Stimulated activated CD4-positive, alpha-beta T cell treated with anti-CD3 and anti-CD28 coated beads, Interleukin-4, amount 100 ng/mL, for 1 hour (primary cell): Measurements from ENCODE around the gene JAKMIP1.

ENCODE experiments used
- DNase-seq: peaks from one replicate; pipeline ENCODE4 v3.0.0-alpha.2; 2020

JAKMIP1 gene

GRCh38 chr4:6177587-6178197 lies 22.7 kb downstream of the JAKMIP1 start:
- DNase-seq: peak; percentile 11

- no peak for DNase-seq
Measured at GRCh38 chr4:6175426-6175825, 24.9 kb downstream of the JAKMIP1 start.

GRCh38 chr4:6172927-6173200 lies 27.5 kb downstream of the JAKMIP1 start:
- DNase-seq: no peak

- DNase-seq: no peak
Measured at GRCh38 chr4:6172093-6172926, 28.0 kb downstream of the JAKMIP1 start.

- DNase-seq: no peak
Measured at GRCh38 chr4:6169239-6169638, 31.1 kb downstream of the JAKMIP1 start.

GRCh38 chr4:6165766-6166165 lies 34.6 kb downstream of the JAKMIP1 start:
- DNase-seq: no peak

GRCh38 chr4:6162885-6163284 lies 37.5 kb downstream of the JAKMIP1 start:
- no peak for DNase-seq

- DNase-seq: no peak
Measured at GRCh38 chr4:6161921-6162464, 38.4 kb downstream of the JAKMIP1 start.

- DNase-seq: no peak
Measured at GRCh38 chr4:6160536-6160935, 39.8 kb downstream of the JAKMIP1 start.

GRCh38 chr4:6157926-6158325 lies 42.4 kb downstream of the JAKMIP1 start:
- no peak for DNase-seq

- no peak for DNase-seq
Measured at GRCh38 chr4:6155996-6156750, 44.2 kb downstream of the JAKMIP1 start.

GRCh38 chr4:6154875-6155274 lies 45.5 kb downstream of the JAKMIP1 start:
- no peak for DNase-seq

- no peak for DNase-seq
Measured at GRCh38 chr4:6153874-6154273, 46.5 kb downstream of the JAKMIP1 start.

- no peak for DNase-seq
Measured at GRCh38 chr4:6152869-6153705, 47.3 kb downstream of the JAKMIP1 start.

GRCh38 chr4:6150046-6150735 lies 50.2 kb downstream of the JAKMIP1 start:
- no peak for DNase-seq

- DNase-seq: no peak
Measured at GRCh38 chr4:6148506-6149205, 51.7 kb downstream of the JAKMIP1 start.

GRCh38 chr4:6147441-6147840 lies 52.9 kb downstream of the JAKMIP1 start:
- DNase-seq: no peak

- DNase-seq: no peak
Measured at GRCh38 chr4:6143603-6144181, 56.7 kb downstream of the JAKMIP1 start.

GRCh38 chr4:6142935-6143602 lies 57.3 kb downstream of the JAKMIP1 start:
- no peak for DNase-seq

GRCh38 chr4:6142511-6142910 lies 57.8 kb downstream of the JAKMIP1 start:
- DNase-seq: no peak

GRCh38 chr4:6141554-6141953 lies 58.8 kb downstream of the JAKMIP1 start:
- no peak for DNase-seq
